ENCODE measurements around the gene DDAH1. TPM values are rescaled to one million over a fixed set of nuclear protein-coding genes. Genes with fewer than 3 reads are reported as not detected.

Gene DDAH1
- total RNA-seq, 1 donor from 2014 or later, result 57.9 TPM

DNA sequence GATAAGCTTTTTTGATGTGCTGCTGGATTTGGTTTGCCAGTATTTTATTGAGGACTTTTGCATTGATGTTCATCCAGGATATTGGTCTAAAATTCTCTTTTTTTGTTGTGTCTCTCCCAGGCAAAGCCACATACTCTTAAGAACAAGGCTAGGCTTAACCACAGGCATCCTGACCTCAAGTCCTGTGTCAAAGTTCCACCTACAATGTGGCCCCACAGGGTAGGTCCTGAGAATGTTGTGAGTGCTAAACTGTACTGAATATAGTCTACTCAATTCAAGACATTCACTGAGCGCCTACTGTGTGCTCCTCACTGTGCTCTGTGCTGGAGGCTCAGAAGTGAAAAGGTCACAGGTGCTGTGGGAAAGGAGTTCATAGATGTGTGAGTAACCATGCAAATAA is 20.6 kb downstream of the DDAH1 start:
- no peak for DNase-seq (ENCODE audit: low read depth in 2 of 2)

- peak in 1 of 2 donors; percentile 63 for DNase-seq (ENCODE audit: low read depth in 2 of 2)
These were observed 24.3 kb downstream of the DDAH1 start for GRCh38 chr1:85440612-85441011.

DNA sequence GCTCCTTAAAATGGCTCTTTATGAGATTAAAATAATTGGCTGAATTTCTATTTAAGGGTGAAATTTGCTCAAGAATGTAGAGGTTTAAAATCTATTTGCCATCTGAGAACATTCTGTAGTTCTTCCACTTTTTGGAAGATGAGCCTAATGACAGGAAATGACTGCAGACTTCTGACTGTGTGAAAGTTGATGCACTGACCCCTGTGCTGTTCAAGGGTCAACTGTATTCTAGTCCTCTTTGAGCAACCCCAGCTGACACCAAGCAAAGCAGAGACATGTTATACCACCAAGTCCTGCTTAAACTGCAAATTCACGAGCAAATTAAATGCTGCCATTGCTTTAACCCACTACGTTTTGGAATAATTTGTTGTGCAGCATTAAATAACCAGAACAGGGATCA is 26.6 kb downstream of the DDAH1 start:
- peak; percentile 45 to 78 for DNase-seq (ENCODE audit: low read depth in 2 of 2)

DNA sequence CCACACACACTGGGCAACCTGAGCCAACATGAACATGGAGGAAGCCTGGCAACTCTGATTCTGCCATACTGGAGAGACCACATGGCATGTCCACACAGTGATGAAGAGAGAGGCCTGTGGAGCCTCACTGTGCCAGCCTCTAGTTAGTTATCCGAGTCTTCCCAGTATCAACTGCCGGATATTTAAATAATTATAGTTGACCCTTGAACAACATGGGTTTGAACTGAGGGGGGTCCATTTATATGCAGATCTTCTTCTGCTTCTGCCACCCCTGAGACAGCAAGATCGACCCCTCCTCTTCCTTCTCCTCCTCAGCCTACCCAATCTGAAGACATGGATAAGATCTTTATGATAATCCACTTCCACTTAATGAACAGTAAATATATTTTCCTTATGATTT is 27.8 kb downstream of the DDAH1 start:
- DNase-seq (ENCODE audit: low read depth in 2 of 2), result no peak

DNA sequence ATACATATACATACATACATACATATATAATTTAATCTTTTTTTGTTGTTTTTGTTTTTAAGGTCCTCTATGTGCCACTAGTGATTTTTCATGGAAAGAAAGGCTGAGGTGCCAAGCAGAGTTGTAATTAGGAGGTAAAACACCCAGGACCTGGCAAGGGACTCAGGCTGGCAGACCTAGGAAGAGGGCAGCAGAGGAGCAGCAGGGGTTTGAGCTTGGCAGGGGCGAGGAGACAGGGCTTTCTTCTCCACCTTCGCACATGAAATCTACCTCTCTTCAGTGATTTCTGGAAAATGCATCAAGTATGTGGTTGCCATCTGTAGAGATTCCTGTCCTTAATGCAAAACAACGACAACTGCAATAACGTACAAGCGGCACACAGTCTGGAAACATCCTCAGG is 31.9 kb downstream of the DDAH1 start:
- no peak for DNase-seq (ENCODE audit: low read depth in 2 of 2)

- peak in 1 of 2 donors; percentile 58 for DNase-seq (ENCODE audit: low read depth in 2 of 2)
These were observed 36.4 kb downstream of the DDAH1 start for GRCh38 chr1:85428471-85429089.

DNA sequence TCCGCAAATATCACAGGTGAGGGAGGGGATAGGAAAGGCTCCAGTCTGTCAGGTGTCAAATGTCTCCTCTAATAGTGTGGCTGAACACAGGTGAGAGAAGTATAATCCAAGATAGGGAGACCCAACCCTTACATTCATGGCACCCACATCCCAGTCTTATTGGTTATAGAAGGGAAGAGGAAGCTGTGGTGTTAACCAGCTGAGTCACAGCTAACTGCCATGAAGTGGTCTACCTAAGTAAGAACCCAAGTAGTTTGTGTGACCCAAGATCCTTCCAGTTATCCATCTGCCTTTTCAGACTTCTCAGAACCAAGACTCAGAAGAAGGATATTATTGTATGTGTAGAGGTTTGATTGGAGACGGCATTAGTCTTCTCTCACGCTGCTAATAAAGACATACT is 37.1 kb downstream of the DDAH1 start:
- no peak for DNase-seq (ENCODE audit: low read depth in 2 of 2)

- no peak for DNase-seq (ENCODE audit: low read depth in 2 of 2)
These were observed 37.6 kb downstream of the DDAH1 start for GRCh38 chr1:85427331-85427730.

DNA sequence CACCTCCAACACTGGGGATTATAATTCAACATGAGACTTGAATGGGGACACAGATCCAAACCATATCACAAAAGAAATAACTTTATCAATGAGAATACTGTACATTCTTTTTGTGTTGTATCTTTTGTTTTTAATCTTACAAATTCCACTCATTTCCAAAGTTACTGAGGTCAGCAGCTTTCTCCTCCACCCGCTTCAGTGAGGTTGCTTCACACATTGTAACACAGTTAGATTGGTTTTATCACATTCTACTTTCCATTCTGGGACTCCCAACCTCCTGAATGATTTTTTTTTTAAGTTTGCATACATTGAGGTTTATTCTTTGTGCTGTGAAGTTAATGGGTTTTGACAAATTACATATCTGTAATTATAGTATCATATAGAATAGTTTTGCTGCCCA is 43.8 kb downstream of the DDAH1 start:
- DNase-seq (ENCODE audit: low read depth in 2 of 2), result no peak

DNA sequence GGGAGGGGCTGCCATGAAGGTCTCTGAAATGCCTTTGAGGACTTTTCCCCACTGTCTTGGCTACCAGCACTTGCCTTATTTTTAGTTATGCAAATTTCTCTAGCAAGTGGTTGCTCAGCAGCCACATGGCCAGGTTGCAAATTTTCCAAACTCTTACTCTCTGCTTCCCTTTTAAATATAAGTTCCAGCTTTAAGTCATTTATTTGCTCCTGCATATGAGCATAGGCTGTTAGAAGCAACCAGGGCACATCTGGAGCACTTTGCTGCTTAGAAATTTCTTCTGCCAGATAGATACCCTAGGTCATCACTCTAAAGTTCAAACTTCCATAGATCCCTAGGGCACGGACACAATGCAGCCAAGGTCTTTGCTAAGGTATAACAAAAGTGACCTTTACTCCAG is 44.8 kb downstream of the DDAH1 start:
- no peak for DNase-seq (ENCODE audit: low read depth in 2 of 2)

GRCh38 chr1:85417876-85418275 is 47.1 kb downstream of the DDAH1 start:
- peak; percentile 43 to 59 for DNase-seq (ENCODE audit: low read depth in 2 of 2)

GRCh38 chr1:85417017-85417416 is 47.9 kb downstream of the DDAH1 start:
- no peak for DNase-seq (ENCODE audit: low read depth in 2 of 2)

DNA sequence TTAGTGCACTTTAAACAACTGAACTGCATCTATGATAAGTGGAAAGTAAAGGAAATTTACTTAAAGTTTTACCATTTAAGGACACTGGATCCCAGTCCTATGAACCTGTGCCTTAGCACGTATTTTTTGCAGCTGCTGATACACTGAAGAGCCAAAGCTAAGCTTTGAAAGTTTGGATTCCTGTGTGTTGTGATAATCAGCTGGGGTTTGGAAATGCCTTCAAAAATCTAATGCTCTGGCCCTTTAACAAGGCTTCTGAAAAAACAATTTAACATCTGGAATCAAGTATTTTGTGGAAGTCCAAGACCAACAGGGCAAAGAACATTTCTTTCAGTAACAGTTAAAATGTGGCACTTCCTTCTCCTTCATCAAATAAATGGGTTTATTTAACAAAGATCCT is 51.8 kb downstream of the DDAH1 start:
- no peak for DNase-seq (ENCODE audit: low read depth in 2 of 2)

GRCh38 chr1:85411567-85412305 is 53.2 kb downstream of the DDAH1 start:
- DNase-seq (ENCODE audit: low read depth in 2 of 2), result no peak

GRCh38 chr1:85409516-85409915 is 55.4 kb downstream of the DDAH1 start:
- DNase-seq (ENCODE audit: low read depth in 2 of 2), result no peak

GRCh38 chr1:85407746-85408377 is 57.1 kb downstream of the DDAH1 start:
- peak in 1 of 2 donors; percentile 31 for DNase-seq (ENCODE audit: low read depth in 2 of 2)

DNA sequence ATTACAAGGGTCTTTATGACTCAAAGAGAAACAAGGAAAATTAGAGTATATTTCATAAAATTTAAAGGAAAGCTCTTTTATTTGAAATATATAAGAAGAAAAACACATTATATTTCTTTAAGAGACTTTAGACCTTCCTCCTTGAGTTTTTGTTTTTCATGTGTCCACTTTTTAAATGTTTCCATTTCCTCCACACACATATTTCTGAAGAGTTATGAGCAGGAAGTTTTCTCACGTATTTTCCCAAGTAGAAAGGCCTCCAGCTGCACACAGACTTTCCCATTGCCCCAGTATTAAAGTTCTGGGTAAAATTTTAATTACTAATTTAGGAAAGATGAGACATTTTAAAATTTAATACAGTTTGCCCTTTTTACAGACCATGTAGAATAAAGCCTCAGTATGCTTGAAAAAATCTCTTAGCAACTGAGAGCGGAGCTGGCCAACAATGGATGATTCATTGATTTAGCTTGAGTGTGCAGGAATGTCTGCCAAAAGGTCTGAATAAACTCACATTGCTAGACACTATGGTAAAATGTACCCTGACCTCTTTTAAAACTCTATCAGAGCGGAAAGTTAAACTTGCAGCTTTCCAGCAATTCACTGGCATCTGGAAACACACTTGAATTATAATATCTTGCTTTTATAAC is 57.9 kb downstream of the DDAH1 start:
- DNase-seq (ENCODE audit: low read depth in 2 of 2), result peak; percentile 95 to 96

DNA sequence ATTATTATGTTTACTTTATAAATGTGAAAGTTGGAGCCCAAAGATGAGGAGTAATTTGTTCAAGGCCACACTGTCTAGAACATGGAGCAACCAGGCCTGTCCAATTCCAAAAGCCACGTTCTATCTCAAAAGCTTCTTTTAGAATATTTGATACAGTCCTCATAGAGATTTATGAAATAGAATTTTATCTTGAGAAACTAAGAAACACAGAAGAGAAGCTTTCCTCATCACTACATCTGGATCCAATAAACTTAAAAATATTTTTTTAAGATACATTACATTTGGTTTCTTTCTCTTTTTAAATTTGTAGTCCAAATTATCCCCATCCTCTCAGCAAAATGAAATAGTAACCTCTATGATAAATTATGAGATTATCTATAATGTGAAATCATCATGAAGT is 58.9 kb downstream of the DDAH1 start:
- no peak for DNase-seq (ENCODE audit: low read depth in 2 of 2)

- no peak for DNase-seq (ENCODE audit: low read depth in 2 of 2)
These were observed 60.6 kb downstream of the DDAH1 start for GRCh38 chr1:85404408-85404807.

DNA sequence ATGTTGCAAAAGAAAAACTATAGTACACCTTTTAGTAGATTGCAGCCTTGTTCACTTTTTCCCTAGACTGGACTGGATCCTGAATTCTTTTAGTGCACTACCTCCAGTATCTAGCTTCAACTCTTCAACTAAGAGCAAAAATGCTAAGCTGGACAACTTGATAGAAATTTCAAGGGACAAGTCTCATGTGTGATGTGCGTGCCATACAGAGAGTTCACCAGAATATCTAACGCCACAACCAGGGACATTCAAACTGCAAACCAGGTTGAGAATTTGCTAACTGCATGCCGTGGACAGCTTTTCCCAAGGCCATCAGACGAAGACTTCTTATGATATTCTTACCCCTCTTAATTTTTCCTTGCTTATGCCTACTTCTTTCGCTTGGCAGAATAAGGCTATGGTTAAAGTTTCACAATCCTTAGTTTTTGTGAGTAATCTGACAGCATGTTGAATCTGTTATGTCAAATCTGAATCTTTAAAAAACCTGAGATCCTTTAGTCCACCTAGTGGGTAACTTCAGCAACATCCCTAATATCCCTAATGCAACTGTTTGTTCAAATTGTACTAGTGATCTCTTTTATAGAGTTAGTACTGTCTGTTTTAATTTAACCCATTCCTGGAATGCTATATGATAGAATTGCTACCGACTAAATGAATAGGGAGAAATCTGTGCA is 66.4 kb downstream of the DDAH1 start:
- DNase-seq (ENCODE audit: low read depth in 2 of 2), result peak; percentile 50 to 66

GRCh38 chr1:85397490-85398032 is 67.4 kb downstream of the DDAH1 start:
- no peak for DNase-seq (ENCODE audit: low read depth in 2 of 2)

Measured in lung microvascular endothelial cell (primary cell).